HG03521 (cell line): ENCODE data around the gene TRIAP1.
"Not testable (repeated sequence)": the region's sequence is repeated elsewhere in the genome, so short reads cannot be mapped to it uniquely, and the experiment has no call there.

Source experiments
- ATAC-seq: cut with Tn5 transposase; IDR thresholded peaks from one replicate; pipeline ENCODE4 v1.9.1; 2021; ENCODE audit warnings: mild to moderate bottlenecking, moderate library complexity; ENCODE audit not compliant: unreplicated experiment

TRIAP1 gene

DNA sequence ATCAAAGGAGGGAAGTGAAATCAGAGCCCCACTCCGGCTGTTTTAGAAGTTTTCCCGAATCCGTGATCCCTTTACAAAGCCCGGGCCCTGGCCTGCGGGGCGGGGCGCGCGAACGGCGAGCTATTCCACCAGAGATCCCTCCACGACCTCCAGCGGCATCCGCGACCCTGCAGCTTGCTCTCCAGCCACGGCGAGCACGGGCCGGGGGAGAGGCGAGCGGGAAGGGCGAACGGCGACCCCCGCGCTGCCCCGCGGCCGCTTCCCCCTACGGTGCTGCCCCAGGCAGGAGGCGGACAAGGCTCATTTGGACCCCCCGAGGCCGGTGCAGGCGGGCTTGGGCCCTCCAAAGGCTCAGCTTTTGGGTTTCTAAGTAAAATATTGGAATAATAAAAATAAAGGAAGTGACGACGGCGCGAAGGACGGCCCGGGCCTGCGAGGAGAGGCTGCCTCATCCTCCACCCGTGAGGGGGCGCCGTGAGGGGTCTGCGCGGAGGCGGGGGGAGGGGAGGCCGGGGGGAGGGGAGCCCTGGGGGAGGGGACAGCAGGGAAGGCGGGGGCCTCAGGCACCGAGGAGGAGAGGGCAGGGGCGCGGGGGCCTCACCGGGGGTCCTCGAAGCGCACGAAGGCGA, 22.8 kb upstream of the TRIAP1 start:
- ATAC-seq, result peak; percentile 21

DNA sequence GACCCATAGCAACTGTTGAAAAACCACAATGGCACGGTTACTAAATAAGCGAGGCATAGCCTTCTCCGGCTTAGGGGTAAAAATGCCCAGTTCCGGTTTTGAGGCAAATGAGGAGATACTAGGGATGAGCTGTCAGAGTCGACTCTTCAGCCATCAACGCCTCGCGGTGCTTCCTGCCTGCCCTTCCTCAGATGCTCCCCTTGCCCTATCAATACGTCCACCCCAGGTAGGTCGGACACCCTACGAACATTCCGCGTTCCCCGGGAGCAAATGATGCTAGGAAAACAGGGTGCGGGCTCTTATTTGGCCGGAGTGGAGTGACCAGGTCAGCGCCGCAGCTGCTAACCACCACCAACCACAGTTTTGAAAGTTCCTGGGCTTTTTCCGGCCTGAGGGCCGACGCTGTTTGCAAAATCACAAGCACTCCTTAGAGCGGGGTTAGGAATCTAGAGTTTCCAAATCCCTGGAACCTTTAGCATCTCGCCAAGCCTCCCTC, 22.2 kb upstream of the TRIAP1 start:
- ATAC-seq, result no peak

DNA sequence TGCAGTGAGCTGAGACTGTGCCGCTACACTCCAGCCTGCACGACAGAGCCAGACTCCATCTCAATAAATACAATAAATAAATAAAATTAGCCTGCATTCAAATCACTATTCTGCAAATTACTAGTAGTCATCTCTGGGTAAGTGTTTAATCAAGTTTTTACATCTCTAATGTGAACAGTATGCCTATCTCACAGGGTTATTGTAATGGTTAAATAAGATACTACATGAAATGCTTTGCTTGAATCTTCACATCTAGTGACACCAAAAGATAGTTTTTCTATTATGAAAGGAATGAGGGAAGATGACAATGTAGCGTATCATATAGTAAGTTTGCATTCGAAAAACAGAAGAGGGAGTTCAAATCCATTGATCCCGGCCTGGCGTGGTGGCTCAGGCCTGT, 21.3 kb upstream of the TRIAP1 start:
- no peak for ATAC-seq

DNA sequence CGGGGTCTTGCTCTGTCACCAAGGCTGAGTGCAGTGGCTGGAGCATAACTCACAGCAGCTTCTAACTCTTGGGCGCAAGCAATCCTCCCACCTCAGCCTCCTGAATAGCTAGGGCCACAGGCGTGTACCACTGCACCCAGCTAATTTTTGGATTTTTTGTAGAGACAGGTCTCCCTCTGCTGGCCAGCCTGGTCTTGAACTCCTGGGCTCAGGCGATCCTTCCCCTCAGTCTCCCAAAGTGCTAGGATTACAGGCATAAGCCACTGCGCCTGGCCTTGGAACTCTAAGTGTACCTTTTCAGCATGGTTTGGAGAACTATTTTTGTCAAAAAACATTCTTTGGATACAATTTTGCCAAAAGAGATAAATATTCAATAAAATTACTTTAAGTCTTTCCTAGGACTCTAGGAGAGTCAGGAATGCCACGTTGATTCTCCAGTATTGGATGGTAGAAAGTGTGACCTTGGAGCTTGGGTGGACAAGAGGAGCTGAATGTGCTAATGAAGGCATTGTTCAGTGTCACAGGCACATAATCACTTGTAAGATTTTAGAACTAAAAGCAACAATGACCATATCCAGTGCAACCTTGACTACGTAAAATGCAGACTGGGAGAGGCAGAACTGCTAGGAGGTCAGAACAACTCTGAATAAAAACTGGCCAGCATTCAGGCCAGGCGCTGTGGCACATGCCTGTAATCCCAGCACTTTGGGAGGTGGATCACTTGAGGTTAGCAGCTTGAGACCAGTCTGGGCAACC, 20.6 kb upstream of the TRIAP1 start:
- ATAC-seq, result no peak

DNA sequence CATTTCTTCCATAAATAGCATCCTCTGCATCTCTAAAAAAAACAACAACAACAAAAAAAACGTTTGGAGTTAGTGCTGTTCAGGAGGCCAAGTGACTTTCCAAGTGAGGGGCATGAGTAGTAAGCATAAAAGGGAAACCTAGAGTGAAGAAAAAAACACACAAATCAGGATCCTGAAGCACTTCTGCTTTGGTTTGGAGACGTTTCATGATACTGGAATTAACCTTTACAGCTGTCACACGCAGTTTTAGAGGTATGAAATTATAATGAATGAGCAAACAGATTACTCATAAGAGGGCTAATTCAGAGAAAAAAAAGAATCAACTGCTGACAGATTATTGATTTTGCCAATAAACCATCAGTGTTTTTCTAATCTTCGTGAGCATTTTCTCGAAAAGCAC, 19.6 kb upstream of the TRIAP1 start:
- ATAC-seq, result no peak

DNA sequence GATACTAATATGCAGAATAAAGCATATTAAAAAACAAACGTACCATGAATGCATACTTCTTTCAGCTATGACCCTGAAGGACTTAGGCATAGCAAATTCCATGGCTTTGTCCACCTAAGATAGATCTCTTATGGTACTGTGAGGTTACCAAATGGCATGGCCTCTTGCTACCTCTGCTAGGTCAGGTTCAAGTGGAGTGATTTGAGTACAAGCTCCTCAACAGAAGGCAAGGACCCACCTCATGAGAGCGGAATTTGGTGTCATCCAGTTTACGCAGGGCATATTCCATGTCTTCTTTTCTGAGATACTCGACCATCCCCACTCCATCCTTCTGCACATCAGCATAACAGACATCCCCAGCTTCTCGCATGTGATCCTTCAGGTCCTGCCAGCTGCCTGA, 17.5 kb upstream of the TRIAP1 start:
- no peak for ATAC-seq

DNA sequence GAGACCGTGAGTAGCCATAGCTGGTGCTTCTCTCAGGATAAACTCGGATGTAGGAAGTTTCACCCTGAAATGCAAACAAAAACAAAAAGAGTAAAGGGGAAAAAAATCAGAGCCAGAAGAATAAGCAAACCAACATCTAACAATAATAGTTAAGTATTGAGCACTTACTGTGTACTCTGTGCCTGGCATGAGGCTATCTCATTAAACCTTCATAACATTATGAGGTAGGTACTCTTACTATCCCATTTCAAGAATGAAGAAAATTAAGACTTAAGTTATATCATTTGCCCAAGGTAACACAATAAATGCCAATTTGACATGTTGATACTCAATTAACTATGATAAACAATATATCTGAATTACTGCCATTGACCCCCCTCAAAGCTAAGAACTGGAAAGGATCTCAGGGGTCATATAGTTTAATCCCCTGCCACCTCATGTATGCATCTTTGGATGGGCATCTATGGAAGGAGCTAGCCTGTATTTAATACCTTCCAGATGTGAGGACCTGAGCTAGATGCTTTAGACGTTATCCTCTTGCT, 16.0 kb upstream of the TRIAP1 start:
- ATAC-seq, result no peak

DNA sequence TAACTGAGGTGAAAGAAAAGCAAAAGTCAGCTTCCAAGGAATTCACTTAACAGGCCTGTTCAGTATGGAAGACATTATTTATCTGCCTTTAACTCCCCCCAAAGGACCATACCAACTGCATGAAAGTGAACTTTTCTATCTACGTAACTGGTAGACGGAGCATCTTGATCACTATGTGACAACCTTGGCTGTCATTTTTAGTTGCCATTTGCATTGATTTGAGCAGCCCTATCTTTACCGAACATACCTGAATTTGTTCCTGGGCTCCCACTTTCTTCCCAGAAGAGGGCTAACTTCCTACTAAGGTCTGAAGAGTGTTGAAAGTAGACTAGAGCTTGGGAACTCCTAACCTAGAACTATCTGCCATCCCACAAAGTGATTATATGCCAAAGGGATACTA, 14.0 kb upstream of the TRIAP1 start:
- ATAC-seq, result no peak

DNA sequence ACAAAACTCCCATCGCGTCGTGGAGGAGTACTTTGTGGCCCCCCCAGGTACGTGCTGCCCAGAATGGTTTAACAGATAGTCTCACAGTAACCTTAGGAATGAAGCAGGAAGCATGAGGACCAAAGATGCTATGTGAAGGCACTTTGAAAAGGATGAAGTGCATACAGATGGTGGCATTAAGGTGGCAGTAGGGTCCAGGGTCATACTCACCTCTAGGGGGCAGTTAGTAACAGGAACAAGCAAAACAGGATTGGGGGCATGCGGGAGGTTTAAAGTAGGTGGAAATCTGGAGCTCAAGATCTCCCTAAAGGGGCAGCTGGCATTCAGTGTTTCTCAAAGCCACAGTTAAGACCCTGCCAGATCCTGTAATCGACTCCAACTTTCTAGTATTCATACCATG, 10.9 kb upstream of the TRIAP1 start:
- no peak for ATAC-seq

DNA sequence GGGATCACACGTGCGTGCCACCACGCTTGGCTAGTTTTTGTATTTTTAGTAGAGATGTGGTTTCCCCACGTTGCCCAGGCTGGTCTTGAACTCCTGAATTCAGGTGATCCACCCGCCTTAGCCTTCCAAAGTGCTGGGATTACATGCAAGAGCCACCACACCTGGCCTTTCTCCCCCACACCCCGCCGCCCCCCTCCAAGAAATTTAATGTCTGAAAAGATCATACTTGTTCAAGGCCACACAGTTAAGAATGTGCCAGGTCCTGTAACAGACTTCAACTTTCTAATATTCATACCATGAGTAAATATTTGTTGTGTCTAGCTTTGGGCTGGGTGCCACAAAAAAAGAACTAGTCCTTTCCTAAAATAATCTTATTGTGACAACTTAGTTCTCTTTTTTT, 9.1 kb upstream of the TRIAP1 start:
- ATAC-seq, result no peak

DNA sequence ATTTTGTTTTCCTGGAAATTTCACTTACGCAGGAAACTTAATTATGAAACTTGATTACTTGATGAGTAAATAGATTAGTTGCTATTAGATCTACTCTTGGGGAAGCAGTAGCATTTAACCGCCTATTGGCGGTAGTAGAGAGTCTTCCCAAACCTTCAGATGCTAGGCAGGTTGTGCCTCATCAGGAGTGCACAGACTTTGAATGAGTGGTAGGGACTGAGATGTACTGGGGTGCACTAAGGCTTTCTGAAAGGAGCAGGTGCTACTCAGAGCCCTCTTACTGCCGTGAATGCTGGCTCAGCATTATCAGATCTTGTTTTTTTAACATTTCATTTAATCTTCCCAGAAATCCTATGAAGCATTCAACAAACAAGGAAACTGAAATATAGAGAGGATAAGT, 7.8 kb upstream of the TRIAP1 start:
- no peak for ATAC-seq

DNA sequence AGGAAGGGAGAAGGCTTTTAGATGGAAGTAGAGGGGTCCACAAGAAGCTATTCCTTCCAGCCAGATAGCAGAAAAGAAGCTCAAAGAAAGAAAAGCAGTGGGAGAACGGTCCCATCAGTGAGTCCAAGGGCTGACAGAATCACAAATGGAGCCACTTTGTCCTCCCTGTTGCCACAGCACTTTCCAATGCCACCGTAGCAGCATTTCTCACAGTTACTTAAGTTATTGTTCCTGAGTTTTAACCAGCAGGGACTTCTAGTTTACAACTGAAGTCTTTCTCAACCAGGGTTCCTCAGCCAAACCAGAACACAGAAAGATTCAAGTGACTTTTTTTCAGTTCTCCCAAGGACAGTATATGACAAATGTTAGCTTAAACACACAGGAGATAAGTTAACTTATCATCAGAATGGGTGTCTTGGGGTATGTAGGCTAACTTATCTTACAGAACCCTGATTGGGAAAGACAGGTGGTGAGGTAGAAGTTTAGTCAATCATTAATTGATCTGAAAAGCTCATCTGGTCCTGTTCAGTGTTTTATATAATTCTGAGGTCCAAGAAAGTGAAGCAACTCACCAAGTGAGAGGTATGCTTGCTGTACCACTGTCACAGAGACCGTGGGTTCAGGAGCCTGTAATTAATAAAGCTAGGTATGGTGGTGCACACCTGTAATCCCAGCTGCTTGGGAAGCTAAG, 7.0 kb upstream of the TRIAP1 start:
- no peak for ATAC-seq

DNA sequence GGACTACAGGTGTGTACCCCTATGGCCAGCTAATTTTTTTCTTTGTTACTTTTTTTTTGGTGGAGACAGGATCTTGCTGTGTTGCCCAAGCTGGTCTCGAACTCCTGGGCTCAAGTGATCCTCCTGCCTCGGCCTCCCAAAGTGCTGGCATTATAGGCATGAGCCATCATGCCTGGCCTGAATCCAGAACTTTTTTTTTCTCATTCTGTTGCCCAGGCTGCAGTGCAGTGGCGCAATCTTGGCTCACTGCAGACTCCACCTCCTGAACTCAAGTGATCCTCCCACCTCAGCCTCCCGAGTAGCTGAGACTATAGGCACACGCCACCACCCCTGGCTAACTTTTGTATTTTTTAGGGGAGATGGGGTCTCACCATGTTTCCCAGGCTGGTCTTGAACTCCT, 6.3 kb upstream of the TRIAP1 start:
- not testable (repeated sequence) for ATAC-seq

DNA sequence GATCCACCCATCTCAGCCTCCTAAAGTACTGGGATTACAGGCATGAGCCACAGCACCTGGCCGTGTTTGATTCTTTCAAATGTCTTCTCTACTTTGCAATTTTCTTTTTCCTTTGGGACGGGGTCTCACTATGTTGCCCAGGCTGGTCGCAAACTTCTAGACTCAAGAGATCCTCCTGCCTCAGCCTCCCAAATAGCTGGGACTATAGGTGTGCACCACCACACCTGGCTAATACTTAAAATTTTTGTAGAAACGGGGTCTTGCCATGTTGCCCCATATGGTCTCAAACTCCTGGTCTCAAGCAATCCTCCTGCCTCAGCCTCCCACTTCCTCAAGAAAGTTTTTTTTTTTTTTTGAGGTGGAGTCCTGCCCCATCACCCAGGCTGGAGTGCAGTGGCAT, 1.8 kb upstream of the TRIAP1 start:
- no peak for ATAC-seq

DNA sequence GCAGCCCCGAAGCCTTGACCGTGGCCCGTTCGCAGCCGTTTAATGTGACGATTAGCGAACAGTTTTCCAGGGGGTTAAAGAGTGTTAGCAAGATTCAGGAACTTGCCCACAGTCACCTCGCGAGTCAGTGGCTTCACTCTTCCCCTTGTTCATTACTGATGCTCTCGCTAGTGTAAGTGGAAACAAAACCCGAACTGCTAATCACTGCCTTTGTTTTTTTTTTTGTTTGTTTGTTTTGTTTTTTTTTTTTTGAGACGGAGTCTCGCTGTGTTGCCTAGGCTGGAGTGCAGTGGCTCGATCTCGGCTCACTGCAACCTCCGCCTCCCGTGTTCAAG, 627 bp upstream of the TRIAP1 start:
- not testable (repeated sequence) for ATAC-seq

DNA sequence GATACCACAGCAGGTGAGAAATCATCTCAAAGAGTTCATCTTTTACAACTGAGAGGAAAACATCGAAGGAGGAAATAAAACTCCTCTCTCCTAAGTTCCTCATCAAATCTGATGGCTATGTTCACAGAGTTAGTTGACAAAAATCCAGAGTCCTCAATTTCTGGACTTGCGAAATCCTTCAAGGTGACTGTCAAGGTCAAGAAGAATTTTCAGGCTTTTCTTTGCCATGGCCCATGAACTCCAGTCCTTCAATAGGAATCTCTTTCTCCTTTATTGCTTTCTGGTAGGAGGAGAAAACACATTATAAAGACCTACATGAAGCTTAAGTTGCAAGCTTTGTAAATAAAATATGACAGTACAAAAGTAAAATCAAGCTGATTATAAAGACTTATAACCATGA, 1.5 kb downstream of the TRIAP1 start:
- no peak for ATAC-seq

DNA sequence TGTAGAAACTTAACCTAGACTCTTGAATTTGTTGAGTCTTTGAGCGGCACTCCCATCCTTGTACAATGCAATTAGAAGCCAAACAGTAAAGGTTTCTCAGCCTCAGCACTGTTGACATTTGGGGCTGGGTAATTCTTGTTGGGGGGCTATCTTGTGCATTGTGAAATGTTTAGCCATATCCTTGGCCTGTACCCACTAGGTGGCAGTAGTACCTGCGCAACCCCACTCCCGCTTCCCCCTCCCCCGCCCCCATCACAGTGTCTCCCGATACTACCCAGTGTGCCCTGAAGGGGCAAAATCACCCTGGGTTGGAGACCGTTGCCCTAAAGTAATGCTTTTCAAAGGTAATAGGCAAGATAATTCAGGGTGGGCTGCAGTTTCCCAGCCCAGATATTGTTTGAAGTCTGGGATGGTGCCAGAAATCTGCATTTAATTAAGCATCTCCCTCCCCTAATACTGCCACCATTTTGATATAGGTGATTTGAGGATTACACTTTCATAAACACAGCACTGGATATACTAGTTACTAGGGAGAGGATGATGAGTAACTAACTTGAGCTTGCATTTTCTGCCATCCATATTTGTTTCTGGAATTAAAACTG, 6.4 kb downstream of the TRIAP1 start:
- ATAC-seq, result no peak

DNA sequence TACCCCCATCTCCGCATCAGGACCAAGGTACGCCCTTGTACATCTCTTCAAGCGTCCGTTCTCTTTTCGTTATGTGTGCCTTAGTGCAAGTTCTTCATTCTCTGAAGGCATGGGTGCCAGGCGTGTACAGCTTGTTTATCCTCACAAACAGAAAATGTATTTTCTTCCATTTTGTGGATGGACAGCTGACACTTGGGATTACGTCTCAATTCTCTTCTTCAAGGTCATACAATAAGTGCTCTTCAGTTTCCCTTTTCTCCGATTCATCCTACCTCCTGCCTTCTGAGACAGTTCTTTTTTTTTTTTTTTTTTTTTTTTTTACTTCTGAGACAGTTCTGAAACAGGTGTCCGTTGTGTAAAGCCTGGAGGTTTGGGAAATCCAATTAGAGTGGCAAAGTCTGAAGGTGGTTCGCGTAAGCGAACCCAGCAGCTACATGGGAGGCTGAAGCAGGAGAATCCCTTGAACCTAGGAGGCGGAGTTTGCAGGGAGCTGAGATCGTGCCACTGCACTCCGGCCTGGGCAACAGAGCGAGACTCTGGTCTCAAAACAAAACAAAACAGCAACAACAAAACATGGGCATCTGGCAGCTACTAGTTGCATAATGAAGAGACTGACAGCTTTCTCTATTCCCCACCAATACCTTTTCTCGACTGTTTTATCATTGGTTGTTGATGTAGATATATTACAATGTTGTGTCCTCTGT, 7.5 kb downstream of the TRIAP1 start:
- no peak for ATAC-seq

DNA sequence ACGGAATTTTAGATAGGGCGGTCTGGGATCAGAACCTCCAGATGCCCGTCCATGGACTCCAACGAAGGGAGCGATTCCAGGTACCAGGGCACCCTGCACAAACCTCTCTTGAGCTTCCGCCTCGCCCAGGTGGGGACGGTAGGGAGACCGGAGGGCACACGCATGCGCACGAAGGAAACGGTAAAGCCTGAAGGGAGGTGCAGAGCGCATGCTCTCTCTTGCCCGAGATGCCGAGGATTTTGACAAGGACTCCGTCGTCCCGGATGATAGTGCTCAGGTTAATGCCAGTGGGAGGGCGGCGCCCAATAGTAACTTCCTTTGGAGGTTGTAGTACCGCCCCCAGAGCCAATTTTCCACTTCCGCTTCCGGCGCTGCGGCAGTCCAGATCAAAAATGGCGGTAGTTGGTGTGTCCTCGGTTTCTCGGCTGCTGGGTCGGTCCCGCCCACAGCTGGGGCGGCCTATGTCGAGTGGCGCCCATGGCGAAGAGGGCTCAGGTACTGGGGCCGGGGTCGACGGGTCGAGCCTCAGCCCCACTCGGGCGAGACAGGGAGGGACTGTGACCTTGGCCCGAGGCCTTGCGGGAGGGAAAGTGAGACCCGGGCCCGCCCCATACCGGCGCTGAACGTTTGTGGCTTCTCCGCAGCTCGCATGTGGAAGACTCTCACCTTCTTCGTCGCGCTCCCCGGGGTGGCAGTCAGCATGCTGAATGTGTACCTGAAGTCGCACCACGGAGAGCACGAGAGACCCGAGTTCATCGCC, 8.3 kb downstream of the TRIAP1 start, which contains the start of gene COX6A1:
Gene COX6A1 (plus strand): TSS at position 379 of the 760 bp plus-strand sequence. CDS start 14 bp downstream, at position 393.
- peak; percentile 95 for ATAC-seq
